HepG2 (cell line): ENCODE results near the gene PLIN4. TPM values are rescaled to one million over a fixed set of nuclear protein-coding genes. Genes with fewer than 3 reads are reported as not detected.

Experiments
- E2F1 ChIP-seq: sonication (generic); formaldehyde crosslinking; IDR thresholded peaks from 2 replicates; pipeline ENCODE4 v1.5.0; 2020; ENCODE audit warnings: missing genetic modification reagents
- NBN ChIP-seq: fragments of 450-650 bp; conservative IDR thresholded peaks from 2 replicates; pipeline ENCODE4 v1.6.1; 2017
- NFAT5 ChIP-seq: sonication (generic); formaldehyde crosslinking; IDR thresholded peaks from 2 replicates; pipeline ENCODE4 v1.4.0; 2020; ENCODE audit warnings: missing genetic modification reagents
- PRDM10 ChIP-seq: sonication (generic); formaldehyde crosslinking; IDR thresholded peaks from 2 replicates; pipeline ENCODE4 v1.4.0; 2020; ENCODE audit warnings: low read depth, missing genetic modification reagents
- RXRB ChIP-seq: IDR thresholded peaks from 2 replicates; pipeline ENCODE4 v1.6.1; 2016; ENCODE audit warnings: borderline replicate concordance, missing genetic modification reagents, missing compliant biosample characterization
- SMARCE1 ChIP-seq: fragments of 450-650 bp; IDR thresholded peaks from 2 replicates; pipeline ENCODE4 v1.6.1; 2017; ENCODE audit warnings: borderline replicate concordance
- ZBTB2 ChIP-seq: sonication (generic); formaldehyde crosslinking; IDR thresholded peaks from 2 replicates; pipeline ENCODE4 v1.8.0; 2022; ENCODE audit warnings: low read depth, missing genetic modification reagents
- ZBTB39 ChIP-seq: sonication (generic); formaldehyde crosslinking; IDR thresholded peaks from 2 replicates; pipeline ENCODE4 v1.5.0; 2020; ENCODE audit warnings: missing genetic modification reagents
- ZNF576 ChIP-seq: sonication (generic); formaldehyde crosslinking; IDR thresholded peaks from 2 replicates; pipeline ENCODE4 v1.4.0; 2020; ENCODE audit warnings: mild to moderate bottlenecking, missing genetic modification reagents
- ZUFSP ChIP-seq: sonication (generic); formaldehyde crosslinking; IDR thresholded peaks from 2 replicates; pipeline ENCODE4 v1.9.0; 2021; ENCODE audit warnings: missing genetic modification reagents, mild to moderate bottlenecking, borderline replicate concordance
- polyA plus RNA-seq, 8 experiments: library from polyadenylated mRNA; depleted of rRNA in 3 of 8; stranded (reverse) in 7 of 8; unstranded in 1 of 8; fragments of >200 nt; fragmentation: Illumina TruSeq in 4 of 8; extraction: Trizol in 4 of 8; gene quantifications; 2 replicates each; pipeline versions ENCODE4 v1.2.1 to v1.2.3, GENCODE V29; 2011 to 2016; ENCODE audit warnings: low read depth in 4 of 8, missing spikeins in 1 of 8, mixed read lengths in 1 of 8; ENCODE audit not compliant: insufficient read depth in 1 of 8
- total RNA-seq, 5 experiments: library from RNA; depleted of rRNA; stranded (reverse); fragments of >200 nt; fragmentation: Illumina TruSeq; extraction: Trizol; gene quantifications; 2 replicates each; pipeline ENCODE4 v1.2.3, GENCODE V29; 2016; ENCODE audit warnings: low read depth in 1 of 5

The PLIN4 gene
- total and polyA plus RNA-seq, 2 of the 13 experiments (the other 11 are each of a cell fraction or from before 2014, with no cell fraction given) = 1.1 to 1.3 TPM

- no peak for TF ChIP-seq PRDM10 (CRISPR knock-in tag)
- TF ChIP-seq ZNF576 = no peak
- TF ChIP-seq NBN = no peak
- no peak for TF ChIP-seq E2F1 (CRISPR knock-in tag)
- no peak for TF ChIP-seq RXRB (CRISPR knock-in tag)
- TF ChIP-seq SMARCE1 = no peak
- TF ChIP-seq ZBTB39 (CRISPR knock-in tag) = no peak
- TF ChIP-seq ZBTB2 (CRISPR knock-in tag) = no peak
- no peak for TF ChIP-seq NFAT5 (CRISPR knock-in tag)
- no peak for TF ChIP-seq ZUFSP (CRISPR knock-in tag)
Measured at GRCh38 chr19:4534836-4535658, 16.8 kb upstream of the PLIN4 start, which contains the start of gene PLIN5 (continued).
